GM21360 (cell line): ENCODE results near the gene H2BK1.

Source experiments
- ATAC-seq: cut with Tn5 transposase; IDR thresholded peaks from one replicate; pipeline ENCODE4 v1.9.1; 2021; ENCODE audit warnings: mild to moderate bottlenecking, moderate library complexity; ENCODE audit not compliant: unreplicated experiment

The H2BK1 gene

GRCh38 chr7:151210087-151210854 is at the start of gene H2BK1:
Gene H2BK1 (minus strand): TSS chr7:151210488. CDS start chr7:151210318, 170 bp downstream.
- no peak for ATAC-seq

- ATAC-seq, result no peak
Observed at GRCh38 chr7:151257990-151258389, 47.7 kb upstream of the H2BK1 start.

- no peak for ATAC-seq
Observed at GRCh38 chr7:151256410-151257045, 46.2 kb upstream of the H2BK1 start.

- ATAC-seq, result no peak
Observed at GRCh38 chr7:151255390-151255789, 45.1 kb upstream of the H2BK1 start.

GRCh38 chr7:151254851-151255250 is 44.6 kb upstream of the H2BK1 start:
- no peak for ATAC-seq

GRCh38 chr7:151254316-151254715 is 44.0 kb upstream of the H2BK1 start:
- ATAC-seq, result no peak

- no peak for ATAC-seq
Observed at GRCh38 chr7:151252961-151253711, 42.8 kb upstream of the H2BK1 start.

- ATAC-seq, result no peak
Observed at GRCh38 chr7:151252561-151252835, 42.2 kb upstream of the H2BK1 start.

GRCh38 chr7:151251689-151252560 is 41.6 kb upstream of the H2BK1 start:
- no peak for ATAC-seq

- ATAC-seq, result no peak
Observed at GRCh38 chr7:151251328-151251688, 41.0 kb upstream of the H2BK1 start.

GRCh38 chr7:151250181-151251132 is 40.2 kb upstream of the H2BK1 start:
- ATAC-seq, result no peak

GRCh38 chr7:151249732-151250072 is 39.4 kb upstream of the H2BK1 start:
- no peak for ATAC-seq

GRCh38 chr7:151249034-151249731 is 38.9 kb upstream of the H2BK1 start:
- ATAC-seq, result no peak

GRCh38 chr7:151248346-151249033 is 38.2 kb upstream of the H2BK1 start, which contains the start of gene SMARCD3:
Gene SMARCD3 (minus strand): TSS chr7:151248694. CDS start chr7:151248562, 132 bp downstream.
- no peak for ATAC-seq

- no peak for ATAC-seq
Observed at GRCh38 chr7:151247611-151248345, 37.5 kb upstream of the H2BK1 start.

- no peak for ATAC-seq
Observed at GRCh38 chr7:151246851-151247580, 36.7 kb upstream of the H2BK1 start.

- ATAC-seq, result no peak
Observed at GRCh38 chr7:151246102-151246850, 36.0 kb upstream of the H2BK1 start.
